Choroid plexus epithelial cell (primary cell): ENCODE data around the gene CYS1.
"Not testable (repeated sequence)": the region's sequence is repeated elsewhere in the genome, so short reads cannot be mapped to it uniquely, and the experiment has no call there.

Source experiments
- DNase-seq: peaks from one replicate; pipeline ENCODE4 v3.0.0-alpha.2; 2010; ENCODE audit warnings: low read depth
- H3K4me3 ChIP-seq: 2 replicates; pipeline ENCODE4 v1.5.1; 2011; ENCODE audit warnings: low read depth, mild to moderate bottlenecking, control low read depth, low read length, moderate library complexity
- CTCF ChIP-seq: conservative IDR thresholded peaks from 2 replicates; pipeline ENCODE4 v1.5.1; 2011; ENCODE audit warnings: low read depth, mild to moderate bottlenecking, control low read depth, inconsistent platforms, low read length, moderate library complexity

The CYS1 gene

DNA sequence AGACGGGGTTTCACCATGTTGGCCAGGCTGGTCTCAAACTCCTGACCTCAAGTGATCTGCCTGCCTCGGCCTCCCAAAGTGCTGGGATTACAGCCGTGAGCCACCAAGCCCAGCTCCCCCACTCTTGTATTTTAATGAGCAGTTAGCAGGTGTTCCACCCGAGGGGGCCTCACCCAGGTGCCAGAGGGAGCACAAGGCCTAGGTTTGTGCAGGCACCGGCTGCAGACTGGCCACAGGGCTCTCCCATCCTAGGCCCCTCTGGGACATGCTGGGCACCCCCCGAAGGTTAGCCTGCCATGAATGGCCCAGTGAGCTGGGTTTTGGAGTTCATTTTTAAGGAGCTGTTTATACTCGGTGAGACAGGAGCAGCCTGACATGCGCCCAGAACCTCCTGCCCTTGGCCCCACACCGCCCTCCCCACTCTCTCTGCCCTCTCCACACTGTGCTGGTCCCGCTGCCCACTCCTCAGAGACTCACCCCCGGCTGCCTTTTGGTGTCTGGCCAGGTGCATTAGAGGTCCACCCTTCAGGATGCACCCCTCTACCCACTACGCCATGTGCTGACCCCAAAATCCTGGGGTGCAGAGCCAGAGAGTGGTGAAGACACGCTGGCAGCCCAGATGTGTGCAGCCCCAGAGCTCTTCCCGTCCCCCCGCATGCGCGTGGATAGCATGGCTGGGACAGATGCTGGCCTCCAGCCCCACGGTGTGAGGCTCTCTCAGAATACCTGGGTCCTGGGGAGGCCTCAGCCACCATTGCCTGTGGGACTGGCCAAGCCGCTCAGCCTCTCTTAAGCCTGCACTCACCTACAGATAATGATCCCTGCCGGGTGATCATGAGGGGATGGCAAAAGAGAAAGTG, 48.1 kb downstream of the CYS1 start:
- no peak overlapping the region for H3K4me3 ChIP-seq
- no peak for DNase-seq
- TF ChIP-seq CTCF = no peak

GRCh38 chr2:10030798-10031197, 49.4 kb downstream of the CYS1 start:
- DNase-seq, H3K4me3 ChIP-seq: not testable (repeated sequence)

- no peak for DNase-seq
- no peak for TF ChIP-seq CTCF
- no peak overlapping the region for H3K4me3 ChIP-seq
Observed at GRCh38 chr2:10030311-10030736, 49.9 kb downstream of the CYS1 start.

GRCh38 chr2:10029875-10030223, 50.4 kb downstream of the CYS1 start:
- TF ChIP-seq CTCF = no peak
- H3K4me3 ChIP-seq = no peak overlapping the region

GRCh38 chr2:10028988-10029874, 51.0 kb downstream of the CYS1 start:
- no peak overlapping the region for H3K4me3 ChIP-seq
- peak; percentile 75 for DNase-seq
- TF ChIP-seq CTCF = no peak

More at GRCh38 chr2:10029875-10030223, 50.4 kb downstream of the CYS1 start:
- no peak for DNase-seq

- no peak overlapping the region for H3K4me3 ChIP-seq
Observed at GRCh38 chr2:10028407-10028987, 51.7 kb downstream of the CYS1 start.

More at GRCh38 chr2:10028407-10028987, 51.7 kb downstream of the CYS1 start:
- DNase-seq = no peak
- TF ChIP-seq CTCF = peak; percentile 32
